GM21825 (cell line): Measurements from ENCODE around the gene PARK7.

Source experiments
- ATAC-seq: cut with Tn5 transposase; IDR thresholded peaks from one replicate; pipeline ENCODE4 v1.9.1; 2021; ENCODE audit warnings: mild to moderate bottlenecking, moderate library complexity; ENCODE audit not compliant: unreplicated experiment

Gene PARK7

GRCh38 chr1:8006037-8006963 is 44.8 kb downstream of the PARK7 start:
- ATAC-seq: no peak

GRCh38 chr1:8009043-8010002 is 47.8 kb downstream of the PARK7 start:
- no peak for ATAC-seq

- ATAC-seq: no peak
Observed at GRCh38 chr1:8010080-8010664, 48.7 kb downstream of the PARK7 start.

GRCh38 chr1:8011016-8011415 is 49.5 kb downstream of the PARK7 start:
- no peak for ATAC-seq

GRCh38 chr1:8011923-8012858 is 50.7 kb downstream of the PARK7 start:
- ATAC-seq: no peak

GRCh38 chr1:8012955-8013354 is 51.4 kb downstream of the PARK7 start:
- ATAC-seq: no peak

GRCh38 chr1:8013399-8013798 is 51.9 kb downstream of the PARK7 start:
- no peak for ATAC-seq

GRCh38 chr1:8013800-8014199 is 52.3 kb downstream of the PARK7 start:
- no peak for ATAC-seq

- ATAC-seq: no peak
Observed at GRCh38 chr1:8014381-8014988, 53.0 kb downstream of the PARK7 start.

GRCh38 chr1:8015036-8015808 is 53.7 kb downstream of the PARK7 start:
- no peak for ATAC-seq

GRCh38 chr1:8015809-8016165 is 54.3 kb downstream of the PARK7 start:
- no peak for ATAC-seq

GRCh38 chr1:8016210-8016894 is 54.8 kb downstream of the PARK7 start:
- no peak for ATAC-seq

- no peak for ATAC-seq
Observed at GRCh38 chr1:8016895-8017241, 55.4 kb downstream of the PARK7 start.

GRCh38 chr1:8017495-8018197 is 56.1 kb downstream of the PARK7 start:
- ATAC-seq: no peak

GRCh38 chr1:8018492-8019228 is 57.1 kb downstream of the PARK7 start:
- no peak for ATAC-seq

GRCh38 chr1:8019229-8019620 is 57.7 kb downstream of the PARK7 start:
- ATAC-seq: no peak

GRCh38 chr1:8020032-8020431 is 58.5 kb downstream of the PARK7 start:
- no peak for ATAC-seq
